Endothelial cell of umbilical vein (primary cell): ENCODE data around the gene GATM. TPM values are rescaled to one million over a fixed set of nuclear protein-coding genes. Genes with fewer than 3 reads are reported as not detected.

Experiments used
- BruUV-seq: library from RNA; stranded (reverse); fragments of 400-500 nt; replicated peaks from 2 replicates; lab custom pipeline; 2021; lab: Mats Ljungman, UMichigan
- CTCF ChIA-PET: fragments of 300-600, 350-600 bp; sonication (Branson Sonifier 250); formaldehyde crosslinking; loops from one replicate; lab custom pipeline; 2021; ENCODE audit warnings: antibody characterized with exemption, inconsistent platforms; lab: Charles Lee
- POLR2A ChIA-PET: fragments of 300-600, 350-600 bp; sonication (Branson Sonifier 250); formaldehyde crosslinking; loops from one replicate; lab custom pipeline; 2021; ENCODE audit warnings: antibody characterized with exemption, inconsistent platforms; lab: Charles Lee
- DNase-seq: peaks from one replicate; pipeline ENCODE4 v3.0.0-alpha.2; 2011; ENCODE audit warnings: low read depth, low spot score
- FAIRE-seq: peaks from 2 replicates; lab custom pipeline; 2011; peaks lifted over from hg19 to GRCh38; lab: Jason Lieb, UNC
- H2AFZ ChIP-seq: 2 replicates; pipeline ENCODE4 v1.6.0; 2012; ENCODE audit warnings: low read depth, low read length, control low read depth, inconsistent platforms
- H3K27ac ChIP-seq: 2 replicates; pipeline ENCODE4 v1.5.1; 2011; ENCODE audit warnings: low read depth, mild to moderate bottlenecking, control low read depth, low read length, moderate library complexity; ENCODE audit not compliant: insufficient read depth
- H3K27me3 ChIP-seq, 2 experiments: 2 replicates each; pipeline versions ENCODE4 v1.6.0 to v1.6.1; 2011; ENCODE audit warnings: low read length in 2 of 2, mixed read lengths in 1 of 2; ENCODE audit not compliant: control insufficient read depth in 2 of 2, insufficient read depth in 2 of 2
- H3K36me3 ChIP-seq, 2 experiments: 2 replicates in 1 of 2; 3 replicates in 1 of 2; pipeline ENCODE4 v1.5.1; 2011; ENCODE audit warnings: low read length in 2 of 2, mild to moderate bottlenecking in 1 of 2, moderate library complexity in 1 of 2; ENCODE audit not compliant: control insufficient read depth in 2 of 2, insufficient read depth in 2 of 2; ENCODE audit errors: extremely low read depth in 1 of 2
- H3K4me1 ChIP-seq: 3 replicates; pipeline ENCODE4 v1.5.1; 2011; ENCODE audit warnings: mild to moderate bottlenecking, low read length; ENCODE audit not compliant: control insufficient read depth, insufficient read depth; ENCODE audit errors: extremely low read depth
- H3K4me2 ChIP-seq: 2 replicates; pipeline ENCODE4 v1.6.1; 2011; ENCODE audit warnings: low read length, control low read depth, mixed read lengths; ENCODE audit not compliant: insufficient read depth
- H3K4me3 ChIP-seq, 3 experiments: fragments of 200-600 bp in 1 of 3; sonication (generic), shearing (Covaris generic) in 1 of 3; replicated peaks in 1 of 3; 2 replicates each; pipeline ENCODE4 v1.5.1; 2011 to 2016; ENCODE audit warnings: control low read depth in 3 of 3, low read length in 3 of 3, mild to moderate bottlenecking in 2 of 3, inconsistent platforms in 1 of 3, low read depth in 1 of 3, moderate library complexity in 1 of 3; ENCODE audit not compliant: insufficient read depth in 1 of 3
- H3K79me2 ChIP-seq: 2 replicates; pipeline ENCODE4 v1.6.0; 2012; ENCODE audit warnings: low read length, inconsistent platforms; ENCODE audit not compliant: control insufficient read depth, insufficient read depth
- H3K9ac ChIP-seq: replicated peaks from 2 replicates; pipeline ENCODE3; 2011; ENCODE audit warnings: low read length, control low read depth; ENCODE audit not compliant: insufficient read depth; ENCODE audit errors: extremely low read depth
- H3K9me1 ChIP-seq: replicated peaks from 3 replicates; pipeline ENCODE4 v1.6.0; 2011; ENCODE audit warnings: mild to moderate bottlenecking, low read length; ENCODE audit not compliant: control insufficient read depth, insufficient read depth; ENCODE audit errors: extremely low read depth
- H3K9me3 ChIP-seq: replicated peaks from 2 replicates; pipeline ENCODE4 v1.5.1; 2012; ENCODE audit warnings: low read length, inconsistent platforms; ENCODE audit not compliant: control insufficient read depth, insufficient read depth
- H4K20me1 ChIP-seq: replicated peaks from 2 replicates; pipeline ENCODE3; 2011; ENCODE audit warnings: mild to moderate bottlenecking, low read length; ENCODE audit not compliant: control insufficient read depth, insufficient read depth; ENCODE audit errors: extremely low read depth
- CTCF ChIP-seq, 2 donors: IDR thresholded peaks; 1 replicate in 1 of 2; 2 replicates in 1 of 2; pipeline ENCODE4 v1.5.1; 2011; ENCODE audit warnings: low read length in 2 of 2, mild to moderate bottlenecking in 2 of 2, moderate library complexity in 2 of 2, control low read depth in 1 of 2, inconsistent platforms in 1 of 2, low read depth in 1 of 2; ENCODE audit not compliant: insufficient read depth in 1 of 2; ENCODE audit errors: extremely low read depth in 1 of 2
- EZH2 ChIP-seq: IDR thresholded peaks from 2 replicates; pipeline ENCODE4 v1.6.1; 2012; ENCODE audit warnings: borderline replicate concordance, low read depth, mild to moderate bottlenecking, moderate library complexity, low read length, inconsistent platforms; ENCODE audit not compliant: severe bottlenecking
- FOS ChIP-seq: IDR thresholded peaks from 2 replicates; pipeline ENCODE4 v1.6.1; 2011; ENCODE audit warnings: mild to moderate bottlenecking, low read length, moderate library complexity, borderline replicate concordance; ENCODE audit not compliant: insufficient read depth
- GATA2 ChIP-seq: IDR thresholded peaks from 2 replicates; pipeline ENCODE4 v1.7.0; 2011; ENCODE audit warnings: low read depth, mild to moderate bottlenecking, moderate library complexity, mixed read lengths, low read length; ENCODE audit not compliant: insufficient read length, insufficient read depth
- JUN ChIP-seq: IDR thresholded peaks from 2 replicates; pipeline ENCODE4 v1.6.1; 2011; ENCODE audit warnings: borderline replicate concordance, low read depth; ENCODE audit not compliant: insufficient read length, insufficient read depth
- MAX ChIP-seq: IDR thresholded peaks from 2 replicates; pipeline ENCODE4 v1.6.1; 2011; ENCODE audit not compliant: insufficient read depth, insufficient read length
- MYC ChIP-seq: IDR thresholded peaks from one replicate; pipeline ENCODE4 v1.6.1; 2011; ENCODE audit warnings: mild to moderate bottlenecking, low read depth, low read length
- POLR2A ChIP-seq: IDR thresholded peaks from 2 replicates; pipeline ENCODE4 v1.6.1; 2012; ENCODE audit warnings: low read depth, mild to moderate bottlenecking, control low read depth, low read length
- POLR2AphosphoS5 ChIP-seq: IDR thresholded peaks from 2 replicates; pipeline ENCODE4 v1.6.1; 2012; ENCODE audit warnings: low read depth, mild to moderate bottlenecking, control low read depth, low read length, moderate library complexity; ENCODE audit not compliant: insufficient read depth
- dilution Hi-C: fragments of 300-500 bp; cut with MboI; formaldehyde crosslinking; loops from one replicate; pipeline ENCODE4 v1.15.0; 2019; ENCODE audit warnings: low sequenced_read_pairs; ENCODE audit not compliant: extremely low pct_ligation_motif_present
- intact Hi-C: fragments of 100-400 bp; cut with micrococcal nuclease; formaldehyde crosslinking; loops from one replicate; pipeline ENCODE4 v1.10.0; 2022
- polyA plus RNA-seq, 4 experiments: library from polyadenylated mRNA; depleted of rRNA in 3 of 4; stranded (reverse) in 3 of 4; unstranded in 1 of 4; fragments of >200 nt; gene quantifications; 2 replicates each; pipeline versions ENCODE4 v1.2.1 to v1.2.3, GENCODE V29; 2011 to 2012; ENCODE audit warnings: missing spikeins in 1 of 4
- total RNA-seq: library from RNA; stranded (reverse); gene quantifications from 2 replicates; pipeline ENCODE4 v1.2.3, GENCODE V29; 2021

Gene GATM
- total and polyA plus RNA-seq, 2 donors (not counting 3 experiments of a cell fraction or from before 2014, with no cell fraction given) = 0.21 to 0.60 TPM

GRCh38 chr15:45364271-45364670, 14.1 kb downstream of the GATM start:
- Histone ChIP-seq H3K9me3 (no peaks in the 10 kb centered on the region), H3K4me3 (no peak overlapping the region), H3K79me2 (no peaks in the 10 kb centered on the region), H4K20me1 (no peaks in the 10 kb centered on the region), H3K4me2 (no peak overlapping the region), H2AFZ (no peak overlapping the region), H3K27me3 (no peaks in the 10 kb centered on the region), H3K27ac (no peak overlapping the region), H3K36me3 (no peaks in the 10 kb centered on the region), H3K9ac (no peak overlapping the region), H3K9me1 (no peaks in the 10 kb centered on the region), H3K4me1 (no peaks in the 10 kb centered on the region)
- CTCF ChIA-PET = no interaction called here
- no peak for TF ChIP-seq JUN
- TF ChIP-seq MYC = no peak
- no peak for TF ChIP-seq MAX
- TF ChIP-seq GATA2 = no peak
- no peak for TF ChIP-seq POLR2A
- TF ChIP-seq CTCF (IDR thresholded peaks at IDR 0.05; ENCODE audit: extremely low read depth in 1 of 2, insufficient read depth in 1 of 2, low read depth in 1 of 2, low read length in 2 of 2) = no peak
- TF ChIP-seq POLR2AphosphoS5 = no peak
- TF ChIP-seq EZH2 = no peak
- TF ChIP-seq FOS = no peak
- dilution Hi-C loops = no loop called here
- FAIRE-seq (no peak), DNase-seq (no peak)
- POLR2A ChIA-PET = interaction anchor here (0.6 kb wide), 1 partner anchor 19 kb away, joined by 6 read pairs; no protein-coding TSS in a partner anchor
- BruUV-seq = no TSS peak
- intact Hi-C loops = no loop called here
